ENCODE data around the gene GIGYF2. TPM values are rescaled to one million over a fixed set of nuclear protein-coding genes. Genes with fewer than 3 reads are reported as not detected.
A peak's percentile ranks its signal among the peaks of the same experiment; 100 is the strongest.

The GIGYF2 gene
- total RNA-seq, 6 donors from 2014 or later, result 54.7 to 127 (median 70.8) TPM

DNA sequence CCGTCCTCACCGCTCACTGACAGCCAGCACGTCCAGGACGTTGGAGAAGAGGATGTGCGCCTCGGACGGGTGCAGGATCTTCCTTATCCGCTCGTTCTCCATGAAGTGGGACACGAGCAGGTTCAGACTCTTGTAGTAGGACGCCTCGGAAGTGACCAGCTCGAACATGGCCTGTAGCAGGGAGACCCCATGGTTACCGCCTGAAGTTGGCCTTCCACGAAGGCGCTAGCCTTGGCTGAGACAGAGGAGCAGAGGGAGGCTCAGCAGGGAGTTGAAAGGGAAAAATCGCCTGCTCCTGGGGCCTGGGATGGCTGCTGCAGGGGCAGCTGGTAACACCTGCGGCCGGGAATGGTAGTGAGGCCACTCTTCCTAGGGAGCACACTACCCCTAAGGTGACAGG is 197.6 kb downstream of the GIGYF2 start:
- H3K27ac ChIP-seq, result no peak overlapping the region
- TF ChIP-seq, protein P1, sequence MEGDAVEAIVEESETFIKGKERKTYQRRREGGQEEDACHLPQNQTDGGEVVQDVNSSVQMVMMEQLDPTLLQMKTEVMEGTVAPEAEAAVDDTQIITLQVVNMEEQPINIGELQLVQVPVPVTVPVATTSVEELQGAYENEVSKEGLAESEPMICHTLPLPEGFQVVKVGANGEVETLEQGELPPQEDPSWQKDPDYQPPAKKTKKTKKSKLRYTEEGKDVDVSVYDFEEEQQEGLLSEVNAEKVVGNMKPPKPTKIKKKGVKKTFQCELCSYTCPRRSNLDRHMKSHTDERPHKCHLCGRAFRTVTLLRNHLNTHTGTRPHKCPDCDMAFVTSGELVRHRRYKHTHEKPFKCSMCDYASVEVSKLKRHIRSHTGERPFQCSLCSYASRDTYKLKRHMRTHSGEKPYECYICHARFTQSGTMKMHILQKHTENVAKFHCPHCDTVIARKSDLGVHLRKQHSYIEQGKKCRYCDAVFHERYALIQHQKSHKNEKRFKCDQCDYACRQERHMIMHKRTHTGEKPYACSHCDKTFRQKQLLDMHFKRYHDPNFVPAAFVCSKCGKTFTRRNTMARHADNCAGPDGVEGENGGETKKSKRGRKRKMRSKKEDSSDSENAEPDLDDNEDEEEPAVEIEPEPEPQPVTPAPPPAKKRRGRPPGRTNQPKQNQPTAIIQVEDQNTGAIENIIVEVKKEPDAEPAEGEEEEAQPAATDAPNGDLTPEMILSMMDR (IDR thresholded peaks at IDR 0.05), result no peak
- TF ChIP-seq POLR2A (IDR thresholded peaks at IDR 0.05), result no peak
- no peak for TF ChIP-seq POLR2AphosphoS5 (IDR thresholded peaks at IDR 0.05)
- no peak for TF ChIP-seq EP300 (IDR thresholded peaks at IDR 0.05)
- H3K4me3 ChIP-seq, result no peak overlapping the region
- no peaks in the 10 kb centered on the region for H3K9me3 ChIP-seq
- WGBS, 2 donors, result 86 to 87% methylated on average over 16 to 18 of the region's 19 CpGs
- no peaks in the 10 kb centered on the region for H3K27me3 ChIP-seq
- H3K4me1 ChIP-seq, result peaks cover 0 to 7% (median 0%) of the 10 kb centered on the region in 4 donors
- DNase-seq (no peak), ATAC-seq (ENCODE audit: low FRiP score in 2 of 2) (no peak)
- H3K36me3 ChIP-seq, result no peaks in the 10 kb centered on the region

- DNase-seq, result no peak
- H3K27me3 ChIP-seq, result no peaks in the 10 kb centered on the region
- no peaks in the 10 kb centered on the region for H3K36me3 ChIP-seq
- no peak overlapping the region for H3K4me3 ChIP-seq
- no peak overlapping the region for H3K27ac ChIP-seq
- H3K9me3 ChIP-seq, result no peaks in the 10 kb centered on the region
- peaks cover 0 to 1% (median 0%) of the 10 kb centered on the region in 4 donors for H3K4me1 ChIP-seq
- ATAC-seq (ENCODE audit: low FRiP score in 2 of 2), result no peak
- TF ChIP-seq POLR2AphosphoS5 (IDR thresholded peaks at IDR 0.05), result no peak
- TF ChIP-seq, protein P1 (IDR thresholded peaks at IDR 0.05), result no peak
- no peak for TF ChIP-seq EP300 (IDR thresholded peaks at IDR 0.05)
- TF ChIP-seq POLR2A (IDR thresholded peaks at IDR 0.05), result no peak
Measured at GRCh38 chr2:232896111-232896510, 199.0 kb downstream of the GIGYF2 start.

GRCh38 chr2:232896720-232897597 is 199.8 kb downstream of the GIGYF2 start:
- TF ChIP-seq EP300 (IDR thresholded peaks at IDR 0.05), result no peak
- TF ChIP-seq, protein P1 (IDR thresholded peaks at IDR 0.05), result no peak
- TF ChIP-seq POLR2A (IDR thresholded peaks at IDR 0.05), result no peak
- TF ChIP-seq POLR2AphosphoS5 (IDR thresholded peaks at IDR 0.05), result no peak
- 95 to 96% methylated on average over 5 to 7 of the region's 9 CpGs for WGBS, 2 donors
- Histone ChIP-seq H3K4me1 (no peaks in the 10 kb centered on the region), H3K4me3 (no peak overlapping the region), H3K27me3 (no peaks in the 10 kb centered on the region), H3K27ac (no peak overlapping the region), H3K36me3 (no peaks in the 10 kb centered on the region), H3K9me3 (no peaks in the 10 kb centered on the region)
- ATAC-seq (ENCODE audit: low FRiP score in 2 of 2) (no peak), DNase-seq (no peak)

- Histone ChIP-seq H3K27me3 (no peaks in the 10 kb centered on the region), H3K36me3 (no peaks in the 10 kb centered on the region), H3K27ac (no peak overlapping the region), H3K9me3 (no peaks in the 10 kb centered on the region), H3K4me3 (no peak overlapping the region), H3K4me1 (no peaks in the 10 kb centered on the region)
- ATAC-seq (ENCODE audit: low FRiP score in 2 of 2) (no peak), DNase-seq (peak in 1 of 2 donors; percentile 50)
- TF ChIP-seq, protein P1 (IDR thresholded peaks at IDR 0.05), result no peak
- TF ChIP-seq POLR2AphosphoS5 (IDR thresholded peaks at IDR 0.05) (no peak), POLR2A (IDR thresholded peaks at IDR 0.05) (no peak), EP300 (IDR thresholded peaks at IDR 0.05) (no peak)
- 91 to 93% methylated on average over 23 to 24 of the region's 24 CpGs for WGBS, 2 donors
Measured at GRCh38 chr2:232897598-232898408, 200.7 kb downstream of the GIGYF2 start.
